ENCODE results near the gene SUGCT.
"Not testable (repeated sequence)": the region's sequence is repeated elsewhere in the genome, so short reads cannot be mapped to it uniquely, and the experiment has no call there.

The SUGCT gene

DNA sequence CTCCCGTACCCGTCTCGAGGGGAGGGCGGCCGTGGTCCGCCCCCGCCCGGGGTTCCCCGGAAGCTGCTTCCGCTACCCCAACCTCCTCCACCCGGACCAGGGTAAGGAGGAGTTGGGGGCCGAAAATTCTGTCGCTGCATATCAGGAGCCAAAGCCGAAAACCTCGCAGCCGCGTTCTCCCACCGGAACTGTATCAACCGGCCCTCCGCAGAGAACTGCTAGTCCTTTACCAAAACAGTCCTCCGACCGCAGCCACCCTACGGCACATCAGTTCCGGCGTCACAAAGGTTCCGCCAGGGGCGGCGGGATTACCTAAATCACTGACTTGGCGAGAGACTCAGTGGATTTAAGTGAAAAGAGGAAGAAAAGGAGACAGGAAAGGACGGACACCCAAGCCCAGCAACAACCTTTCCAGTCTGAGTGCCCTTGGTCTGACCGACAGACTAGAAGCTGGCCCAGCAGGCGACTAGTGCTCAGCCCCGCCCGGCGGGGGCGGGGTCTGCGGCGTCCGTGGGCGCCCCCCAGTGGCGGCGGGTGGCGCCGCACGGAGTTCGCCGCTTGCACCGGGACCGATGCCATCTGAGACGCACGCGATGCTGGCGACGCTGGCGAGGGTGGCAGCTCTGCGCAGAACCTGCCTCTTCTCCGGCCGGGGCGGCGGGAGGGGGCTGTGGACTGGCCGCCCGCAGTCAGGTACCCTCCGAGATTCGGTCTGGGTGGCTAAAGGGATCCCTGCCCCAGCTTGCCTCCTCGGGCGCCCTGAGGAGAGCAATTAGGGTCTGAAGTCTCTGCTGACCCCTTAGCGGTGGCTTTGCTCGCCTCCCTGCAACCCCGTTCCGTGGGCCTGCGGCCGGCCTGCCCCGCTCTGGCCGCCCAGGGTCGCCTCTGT lies at the start of gene SUGCT, which contains the start of gene MPLKIP:
SUGCT (plus strand) TSS at position 578 of the 889 bp plus-strand sequence.
MPLKIP (minus strand) TSS at position 195 of the 889 bp plus-strand sequence; CDS start at position 140, 55 bp downstream.
- FAIRE-seq = no peak

DNA sequence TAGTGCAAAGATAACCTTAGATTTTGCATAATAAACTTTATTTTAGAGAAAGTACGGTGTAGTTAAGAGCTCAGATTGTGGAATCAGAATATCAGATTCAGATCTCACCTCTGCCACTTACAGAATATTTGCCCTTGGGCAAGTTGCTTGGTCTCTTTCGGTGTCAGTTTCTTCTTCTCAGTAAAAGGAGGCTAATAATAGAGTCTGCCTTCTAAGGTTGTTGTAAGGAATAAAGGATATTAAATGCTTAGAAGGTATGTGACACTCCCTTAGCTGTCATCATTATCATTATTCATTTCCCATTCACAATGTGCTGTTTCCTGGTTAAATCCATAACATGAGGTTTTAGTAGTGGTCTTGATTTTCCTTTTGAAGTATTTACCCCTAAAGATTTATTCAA lies 42.6 kb upstream of the SUGCT start:
- no peak for FAIRE-seq

DNA sequence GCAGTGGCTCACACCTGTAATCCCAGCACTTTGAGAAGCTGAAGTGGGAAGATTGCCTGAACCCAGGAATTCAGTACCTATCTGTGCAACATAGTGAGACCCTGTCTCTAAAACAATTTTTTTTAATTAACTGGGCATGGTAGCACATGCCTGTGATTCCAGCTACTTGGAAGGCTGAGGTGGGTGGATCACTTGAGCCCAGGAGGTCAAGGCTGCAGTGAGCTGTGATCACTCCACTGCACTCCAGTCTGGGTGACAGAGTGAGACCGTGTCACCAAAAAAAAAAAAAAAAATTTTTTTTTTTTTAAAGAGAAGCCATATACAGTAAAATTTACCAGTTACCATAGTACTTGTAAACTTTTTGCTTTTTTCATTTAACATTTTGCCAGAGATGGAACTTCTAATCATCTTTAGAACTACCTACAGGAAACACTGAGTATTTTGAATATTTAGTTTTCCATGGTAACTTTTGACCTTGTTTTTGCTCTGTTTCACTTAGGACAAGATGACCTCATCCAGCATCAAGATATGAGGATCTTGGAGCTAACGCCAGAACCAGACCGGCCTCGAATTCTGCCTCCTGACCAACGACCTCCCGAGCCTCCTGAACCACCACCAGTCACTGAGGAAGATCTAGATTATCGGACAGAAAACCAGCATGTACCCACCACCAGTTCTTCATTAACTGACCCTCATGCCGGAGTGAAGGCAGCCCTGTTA lies 41.0 kb upstream of the SUGCT start:
- FAIRE-seq = no peak

DNA sequence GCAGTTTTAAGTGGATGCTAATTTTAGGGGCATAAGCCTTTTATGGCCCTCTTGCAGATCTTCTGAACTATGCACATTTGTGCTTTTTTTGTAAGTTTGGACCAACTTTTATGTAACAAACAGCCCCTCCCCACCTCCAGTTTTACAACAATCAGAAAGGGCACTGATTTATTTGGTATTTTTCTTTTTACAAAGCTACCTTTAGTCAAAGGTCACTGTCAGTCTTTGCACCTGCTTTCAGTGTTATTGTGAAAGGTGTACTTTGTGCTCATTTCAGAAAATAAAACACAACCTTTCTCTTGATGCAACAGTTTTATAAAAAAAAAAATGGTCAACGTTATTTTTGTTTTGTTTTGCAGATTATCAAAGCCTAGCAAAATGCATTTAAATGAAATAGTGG lies 39.6 kb upstream of the SUGCT start:
- FAIRE-seq = no peak

DNA sequence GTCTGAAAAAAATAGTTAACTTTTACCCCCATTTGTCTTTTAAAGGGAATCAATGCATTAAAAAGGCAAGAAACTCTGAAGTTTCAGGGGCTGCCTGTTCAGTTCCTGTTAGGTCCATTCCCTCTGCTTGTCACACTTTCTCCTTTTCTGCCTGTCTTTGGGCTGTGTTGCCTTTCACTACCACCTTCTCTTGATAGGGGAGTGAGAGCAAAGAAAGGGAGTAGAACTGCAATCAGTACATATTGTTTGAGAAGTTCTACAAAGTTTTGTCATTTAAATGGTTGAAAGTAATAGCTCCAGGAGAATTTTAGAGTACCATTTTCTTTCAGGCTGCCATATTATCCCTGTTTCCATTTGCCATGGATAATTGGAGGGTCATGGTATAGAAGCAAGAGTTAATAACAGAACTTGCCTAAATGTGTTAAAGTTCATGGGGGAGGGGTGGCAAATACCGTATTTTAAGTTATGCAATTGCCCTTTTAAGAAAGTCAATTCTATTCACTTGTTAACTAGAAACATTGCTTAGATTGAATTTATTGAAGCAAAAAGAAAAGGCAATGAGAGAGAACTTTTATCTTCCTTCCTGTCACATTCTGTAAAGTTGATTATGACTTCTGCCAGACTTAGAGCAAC lies 39.0 kb upstream of the SUGCT start:
- FAIRE-seq = no peak

DNA sequence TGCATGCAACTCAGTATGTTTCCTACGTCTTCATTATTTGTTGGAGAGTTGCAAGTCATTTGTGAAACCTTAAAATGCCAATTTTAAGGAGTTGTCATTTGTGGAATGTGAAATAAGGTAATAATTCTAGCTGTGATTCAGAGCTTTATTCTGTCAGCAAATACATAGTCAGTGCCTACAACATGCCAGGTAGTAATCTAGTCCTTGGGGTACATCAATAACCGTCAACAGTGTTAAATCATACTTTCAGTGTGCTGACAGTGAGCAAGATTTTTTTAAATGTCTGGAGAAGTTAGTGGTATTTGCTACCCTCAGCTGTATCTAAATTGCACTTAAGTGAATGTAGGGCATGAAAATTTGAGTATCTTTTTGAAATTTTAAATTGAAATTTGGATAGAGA lies 37.1 kb upstream of the SUGCT start:
- no peak for FAIRE-seq

DNA sequence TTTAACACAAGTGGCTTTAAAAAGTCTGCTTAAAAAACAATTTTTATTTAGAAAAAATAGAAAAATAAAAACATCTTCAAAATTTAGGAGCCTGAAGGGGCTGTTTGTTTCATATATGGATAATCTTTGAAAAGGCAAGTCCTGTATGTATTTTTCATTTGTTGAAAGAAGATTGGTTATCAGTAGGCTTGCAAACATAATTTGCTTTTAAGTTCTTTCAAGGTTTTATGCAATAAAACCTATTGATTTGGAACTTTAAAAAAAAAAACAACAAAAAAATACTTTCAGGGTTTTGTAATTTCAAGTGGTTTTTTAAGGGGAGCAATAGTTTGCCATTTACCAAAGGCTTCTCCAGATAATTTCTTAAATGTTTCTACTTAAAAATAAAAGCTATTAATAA lies 36.0 kb upstream of the SUGCT start:
- no peak for FAIRE-seq

DNA sequence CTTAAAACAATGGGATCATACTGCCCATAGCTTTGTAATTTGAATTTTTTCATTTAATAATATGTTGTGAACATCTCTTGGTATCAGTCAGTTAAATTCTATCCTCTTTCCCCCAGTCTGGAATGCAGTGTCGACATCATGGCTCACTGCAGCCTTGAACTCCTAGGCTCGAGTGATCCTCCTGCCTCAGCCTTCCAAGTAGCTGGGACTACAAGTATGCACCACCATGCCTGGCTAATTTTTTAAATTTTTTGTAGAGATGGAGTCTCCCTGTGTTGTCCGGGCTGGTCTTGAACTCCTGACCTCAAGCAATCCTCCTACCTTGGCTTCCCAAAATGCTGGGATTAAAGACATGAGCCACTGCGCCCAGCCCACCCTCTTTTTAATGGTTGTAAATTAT lies 35.0 kb upstream of the SUGCT start:
- FAIRE-seq = no peak

DNA sequence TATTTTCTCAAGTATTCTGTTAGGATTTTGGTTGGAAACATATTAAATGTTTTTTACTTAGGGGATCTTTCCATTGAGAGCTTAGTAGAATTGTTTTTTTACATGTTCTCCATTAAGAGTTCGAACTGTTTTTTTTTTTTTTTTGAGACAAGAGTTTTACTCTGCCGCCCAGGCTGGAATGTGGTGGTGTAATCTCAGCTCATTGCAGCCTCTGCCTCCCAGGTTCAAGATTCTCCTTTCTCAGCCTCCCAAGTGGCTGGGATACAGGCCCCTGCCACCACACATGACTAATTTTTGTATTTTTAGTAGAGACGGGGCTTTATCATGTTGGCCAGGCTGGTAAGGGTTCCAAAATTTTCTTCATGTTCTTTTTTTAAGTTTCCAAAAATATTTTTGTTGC lies 33.6 kb upstream of the SUGCT start:
- no peak for FAIRE-seq

DNA sequence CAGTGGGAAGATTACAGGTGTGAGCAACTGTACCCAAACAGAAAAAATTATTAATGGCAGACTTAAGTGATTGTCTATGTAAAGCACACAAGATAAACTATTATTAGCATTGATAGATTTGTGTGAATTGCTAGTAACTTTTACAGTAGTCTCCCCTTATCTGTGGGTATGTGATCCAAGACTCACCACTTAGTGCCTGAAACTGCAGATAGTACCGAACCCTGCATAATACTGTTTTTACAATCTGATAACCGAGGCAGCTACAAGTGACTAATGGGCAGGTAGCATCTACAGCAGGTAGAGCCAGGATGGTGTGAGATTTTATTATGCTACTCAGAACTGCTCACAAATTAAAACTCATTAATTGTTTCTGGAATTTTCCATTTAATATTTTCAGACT lies 31.9 kb upstream of the SUGCT start:
- no peak for FAIRE-seq

DNA sequence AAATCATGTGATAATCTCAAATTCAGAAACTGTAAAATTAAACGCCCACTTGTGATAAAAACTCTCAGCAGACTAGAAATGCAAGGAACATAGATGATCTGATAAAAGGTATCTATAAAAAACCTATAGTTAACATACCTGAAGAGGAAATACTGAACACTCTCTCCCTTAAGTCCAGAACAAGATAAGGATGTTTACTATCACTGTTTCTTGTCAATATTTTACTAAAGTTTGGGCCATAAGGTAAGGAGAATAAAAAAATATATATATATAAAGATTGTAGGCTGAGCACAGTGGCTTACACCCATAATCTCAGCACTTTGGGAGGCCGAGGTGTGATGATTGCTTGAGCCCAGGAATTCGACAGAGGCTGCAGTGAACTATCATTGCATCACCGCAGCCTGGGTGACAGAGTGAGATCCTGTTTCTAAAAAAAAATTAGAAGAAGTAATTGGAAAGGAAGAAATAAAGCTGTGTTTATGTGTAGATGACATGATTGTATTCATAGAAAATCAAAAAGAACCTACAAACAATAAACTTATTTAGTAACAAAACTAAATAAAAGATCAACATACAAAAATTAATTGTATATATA lies 28.8 kb upstream of the SUGCT start:
- no peak for FAIRE-seq

DNA sequence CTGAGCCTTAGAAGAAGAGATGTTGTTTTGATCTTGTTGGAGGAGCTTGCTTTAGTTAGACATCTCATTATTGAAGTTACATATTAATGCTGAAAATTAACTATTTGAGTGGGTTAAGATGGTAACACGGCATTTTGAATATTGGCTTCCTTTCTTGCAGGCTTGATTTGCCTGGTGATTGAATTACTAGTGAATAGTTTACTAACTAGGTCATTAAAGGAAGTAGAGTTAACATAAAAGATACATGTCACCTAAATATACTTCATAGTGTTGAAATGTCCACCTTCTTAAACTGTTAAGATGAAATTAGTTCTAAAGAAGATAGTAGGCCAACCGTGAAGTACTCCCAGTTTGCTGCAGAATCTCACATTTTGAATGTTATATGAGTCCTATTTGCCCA lies 18.9 kb upstream of the SUGCT start:
- no peak for FAIRE-seq

DNA sequence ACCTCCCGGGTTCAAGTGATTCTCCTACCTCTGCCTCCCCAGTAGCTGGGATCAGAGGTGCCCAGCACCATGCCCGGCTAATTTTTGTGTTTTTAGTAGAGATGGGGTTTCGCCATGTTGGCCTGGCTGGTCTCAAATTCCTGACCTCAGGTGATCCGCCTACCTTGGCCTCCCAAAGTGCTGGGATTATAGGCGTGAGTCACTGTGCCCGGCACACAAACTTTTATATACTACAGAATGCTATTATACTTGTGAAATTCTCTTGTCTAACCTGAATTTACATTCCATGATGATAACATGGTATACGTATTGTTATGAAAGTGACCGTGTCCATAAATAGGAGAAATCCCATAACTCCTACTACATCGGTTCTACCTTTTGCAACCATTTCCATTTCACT lies 17.6 kb upstream of the SUGCT start:
- not testable (repeated sequence) for FAIRE-seq

DNA sequence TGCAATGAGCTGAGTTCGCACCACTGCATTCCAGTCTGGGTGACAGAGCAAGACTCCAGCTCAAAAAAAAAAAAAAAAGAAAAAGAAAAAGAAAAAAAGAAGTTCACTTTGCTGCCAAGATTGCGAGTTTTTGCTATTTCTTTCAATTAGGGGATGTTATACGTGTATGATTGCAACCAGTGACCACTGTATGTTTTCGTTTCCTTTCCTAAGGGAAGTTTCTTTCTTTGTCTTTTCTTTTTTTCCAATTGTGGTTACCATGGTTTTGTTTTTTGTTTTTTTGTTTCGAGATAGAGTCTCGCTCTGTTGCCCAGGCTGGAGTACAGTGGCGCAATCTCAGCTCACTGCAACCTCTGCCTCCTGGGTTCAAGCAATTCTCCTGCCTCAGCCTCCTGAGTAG lies 16.6 kb upstream of the SUGCT start:
- FAIRE-seq = not testable (repeated sequence)

DNA sequence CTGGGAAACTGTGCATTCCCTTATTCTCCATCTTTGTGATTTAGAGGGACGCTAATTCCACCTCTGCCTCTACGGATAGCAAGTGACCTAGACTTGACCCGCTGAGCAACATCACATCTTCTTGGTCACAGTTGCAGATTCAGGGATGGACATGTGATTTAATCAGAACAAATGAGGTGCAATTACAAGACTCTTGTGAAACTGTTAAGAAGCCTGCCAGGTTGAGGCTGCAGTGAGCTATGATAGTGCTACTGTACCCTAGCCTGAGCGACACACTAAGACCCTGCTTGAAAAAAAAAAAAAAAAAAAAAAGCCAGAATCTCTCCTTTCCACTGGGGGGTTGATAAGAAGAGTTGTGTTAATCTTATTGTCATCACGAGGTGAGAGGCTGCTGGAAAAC lies 14.8 kb upstream of the SUGCT start:
- no peak for FAIRE-seq

DNA sequence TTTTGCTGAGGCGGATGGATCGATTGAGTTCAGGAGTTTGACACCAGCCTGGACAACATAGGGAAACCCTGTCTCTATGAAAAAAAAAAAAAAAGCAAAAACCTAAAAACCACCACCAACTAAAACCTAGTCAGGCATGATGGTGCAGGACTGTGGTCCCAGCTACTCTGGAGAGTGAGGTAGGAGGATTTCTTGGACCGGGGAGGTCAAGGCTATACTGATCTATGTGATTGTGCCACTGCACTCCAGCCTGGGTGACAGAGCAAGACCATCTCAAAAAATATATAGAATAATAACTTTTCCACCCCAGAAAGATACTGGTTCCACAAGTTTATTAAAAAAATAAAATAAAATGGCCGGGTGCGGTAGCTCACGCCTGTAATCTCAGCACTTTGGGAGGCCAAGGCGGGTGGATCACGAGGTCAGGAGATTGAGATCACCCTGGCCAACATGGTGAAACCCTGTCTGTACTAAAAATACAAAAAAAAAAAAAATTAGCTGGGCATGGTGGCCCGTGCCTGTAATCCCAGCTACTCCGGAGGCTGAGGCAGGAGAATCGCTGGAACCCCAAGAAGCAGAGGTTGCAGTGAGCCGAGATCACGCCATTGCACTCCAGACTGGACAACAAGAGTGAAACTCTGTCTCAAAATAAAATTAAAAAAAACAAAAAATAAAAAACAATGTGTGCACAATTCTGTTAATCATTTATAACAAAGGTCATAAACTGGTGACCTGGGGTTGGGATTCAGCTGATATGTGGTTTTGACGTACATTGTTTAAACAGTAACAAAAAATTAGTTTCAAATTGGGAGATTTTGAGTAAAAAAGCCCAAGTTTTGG lies 12.5 kb upstream of the SUGCT start:
- not testable (repeated sequence) for FAIRE-seq

DNA sequence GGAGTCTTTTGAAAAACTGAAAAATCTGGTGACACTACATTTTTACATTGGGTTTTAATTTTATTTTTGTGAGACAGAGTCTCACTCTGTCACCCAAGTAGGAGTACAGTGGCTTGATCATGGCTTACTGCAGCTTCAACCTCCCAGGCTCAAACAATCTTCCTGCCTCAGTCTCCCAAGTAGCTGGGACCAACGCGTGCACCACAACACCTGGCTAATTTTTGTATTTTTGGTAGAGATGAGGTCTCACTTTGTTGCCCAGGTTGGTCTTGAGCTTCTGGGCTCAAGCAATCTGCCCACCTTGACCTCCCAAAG lies 11.9 kb upstream of the SUGCT start:
- FAIRE-seq = no peak

DNA sequence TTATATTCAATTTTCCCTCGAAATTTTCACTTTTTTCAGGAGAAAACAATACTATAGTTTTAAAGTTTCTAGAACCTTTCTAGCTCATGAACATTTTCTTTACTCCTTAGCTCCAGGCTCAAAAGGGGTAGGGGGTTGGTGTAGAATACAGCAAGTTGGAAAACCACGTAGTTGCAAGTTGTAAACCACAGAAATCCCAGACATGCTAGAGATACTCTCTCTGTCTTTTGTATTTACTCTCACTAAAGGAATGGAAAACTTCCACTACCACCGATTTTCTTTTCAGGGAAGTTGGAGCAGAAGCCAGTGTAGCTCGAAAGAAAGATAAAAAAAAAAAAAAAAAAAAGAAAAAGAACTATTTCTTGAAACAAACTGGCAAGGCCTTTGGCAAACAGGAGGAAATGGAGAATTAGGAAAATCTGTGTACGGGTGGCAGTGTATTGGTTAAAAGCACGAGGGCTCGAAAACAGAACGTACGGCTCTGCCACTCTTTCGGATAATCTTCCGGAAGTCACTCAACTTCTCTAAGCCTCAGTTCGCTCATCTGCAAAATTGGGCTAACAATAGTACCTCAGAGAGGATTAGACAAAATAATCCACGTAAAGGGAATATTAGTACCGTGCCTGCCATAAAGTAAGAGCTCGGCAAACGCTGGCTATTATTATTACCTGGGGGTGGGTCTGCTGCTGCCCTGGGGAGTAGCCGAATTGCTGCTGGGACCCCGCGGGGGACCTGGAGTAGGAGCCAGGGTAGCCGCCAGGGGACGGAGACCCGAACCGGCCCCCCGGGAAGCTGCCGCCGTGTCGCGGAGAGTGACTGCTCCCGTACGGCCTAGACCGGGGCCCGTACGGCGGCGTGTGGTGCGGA lies 1.0 kb upstream of the SUGCT start:
- no peak for FAIRE-seq

DNA sequence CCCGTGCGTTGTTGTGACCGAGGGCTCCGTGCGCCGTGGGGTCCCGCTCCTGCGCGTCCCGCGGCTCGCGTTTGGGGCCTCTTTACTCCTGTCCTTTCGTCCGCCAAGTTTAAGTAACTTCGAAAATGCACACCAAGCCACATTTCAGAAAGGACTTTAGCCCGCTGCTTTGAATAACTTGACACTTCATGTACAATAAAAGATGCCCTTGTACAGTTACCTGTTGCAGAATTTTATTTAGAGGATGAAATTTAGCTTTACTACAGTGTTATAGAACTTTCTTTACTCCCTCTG lies 459 bp downstream of the SUGCT start:
- FAIRE-seq = no peak

DNA sequence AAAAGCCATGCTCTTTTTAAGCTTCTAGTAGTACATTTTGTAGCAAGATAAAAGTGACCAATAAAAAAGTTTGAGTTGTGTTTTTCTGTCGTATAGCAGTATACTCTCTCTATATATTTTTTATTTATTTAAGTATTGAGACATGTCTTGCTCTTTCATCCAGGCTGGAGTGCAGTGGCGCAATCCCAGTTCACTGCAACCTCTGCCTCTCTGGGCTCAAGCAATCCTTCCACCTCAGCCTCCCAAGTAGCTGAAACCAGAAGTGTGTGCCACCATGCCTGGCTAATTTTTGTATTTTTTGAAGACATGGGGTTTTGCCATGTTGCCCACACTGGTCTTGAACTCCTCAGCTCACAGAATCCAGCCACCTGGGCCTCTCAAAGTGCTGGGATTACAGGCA lies 2.8 kb downstream of the SUGCT start:
- no peak for FAIRE-seq

DNA sequence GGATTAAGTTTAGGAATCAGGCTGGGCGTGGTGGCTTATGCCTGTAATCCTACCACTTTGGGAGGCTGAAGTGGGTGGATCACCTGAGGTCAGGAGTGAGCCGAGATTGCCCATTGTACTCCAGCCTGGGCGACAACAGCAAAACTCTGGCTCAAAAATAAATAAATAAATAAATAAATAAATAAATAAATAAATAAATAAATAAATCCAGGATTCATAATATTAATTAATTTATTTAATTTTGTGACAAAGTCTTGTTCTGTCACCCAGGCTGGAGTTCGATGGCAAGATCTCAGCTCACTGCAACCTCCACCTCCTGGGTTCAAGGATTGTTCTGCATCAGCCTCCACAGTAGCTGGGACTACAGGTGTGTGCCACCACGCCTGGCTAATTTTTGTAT lies 4.2 kb downstream of the SUGCT start:
- FAIRE-seq = no peak

DNA sequence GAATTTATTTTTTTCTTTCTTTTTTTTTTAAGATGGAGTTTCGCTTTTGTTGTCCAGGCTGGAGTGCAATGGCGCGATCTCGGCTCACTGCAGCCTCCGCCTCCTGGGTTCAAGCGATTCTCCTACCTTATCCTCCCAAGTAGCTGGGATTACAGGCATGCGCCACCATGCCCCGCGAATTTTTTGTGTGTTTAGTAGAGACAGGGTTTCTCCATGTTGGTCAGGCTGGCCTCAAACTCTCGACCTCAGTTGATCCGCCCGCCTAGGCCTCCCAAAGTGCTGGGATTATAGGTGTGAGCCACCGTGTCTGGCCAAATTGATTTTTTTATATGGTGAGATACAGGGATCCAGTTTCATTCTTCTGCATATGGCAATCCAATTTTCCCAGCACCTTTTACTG lies 5.1 kb downstream of the SUGCT start:
- FAIRE-seq = not testable (repeated sequence)

Measured in TTC549 (cell line).